Spleen (tissue), 11 donors: ENCODE results near the gene FOXL3. TPM values are rescaled to one million over a fixed set of nuclear protein-coding genes. Genes with fewer than 3 reads are reported as not detected.

Experiments used
- DNase-seq: peaks from one replicate; pipeline ENCODE4 v3.0.0-alpha.2; 2020
- H3K27ac ChIP-seq, 8 donors: fragments of 200-600 bp; sonication (generic) in 7 of 8; 1 replicate in 4 of 8; 2 replicates in 4 of 8; pipeline versions ENCODE4 v1.5.0 to v1.8.0; 2016 to 2021; ENCODE audit warnings: inconsistent platforms in 4 of 8, mild to moderate bottlenecking in 4 of 8, moderate library complexity in 1 of 8
- H3K27me3 ChIP-seq, 7 donors: fragments of 200-600 bp; sonication (generic) in 6 of 7; replicated peaks in 1 of 7; 1 replicate in 4 of 7; 2 replicates in 3 of 7; pipeline versions ENCODE4 v1.5.0 to v1.8.0; 2016 to 2021; ENCODE audit warnings: inconsistent platforms in 3 of 7, mild to moderate bottlenecking in 1 of 7
- H3K36me3 ChIP-seq, 6 donors: fragments of 200-600 bp; sonication (generic) in 5 of 6; 1 replicate in 4 of 6; 2 replicates in 2 of 6; pipeline versions ENCODE4 v1.5.0 to v1.8.0; 2016 to 2021; ENCODE audit warnings: inconsistent platforms in 2 of 6
- H3K4me1 ChIP-seq, 6 donors: fragments of 200-600 bp; sonication (generic) in 5 of 6; 1 replicate in 3 of 6; 2 replicates in 3 of 6; pipeline versions ENCODE4 v1.5.0 to v1.8.0; 2016 to 2021; ENCODE audit warnings: inconsistent platforms in 3 of 6
- H3K4me3 ChIP-seq, 8 donors: fragments of 200-600 bp; sonication (generic) in 7 of 8; 1 replicate in 4 of 8; 2 replicates in 4 of 8; pipeline versions ENCODE4 v1.5.0 to v1.8.0; 2016 to 2021; ENCODE audit warnings: inconsistent platforms in 4 of 8, mild to moderate bottlenecking in 4 of 8, moderate library complexity in 2 of 8
- H3K9me3 ChIP-seq, 8 donors: fragments of 200-600 bp; sonication (generic) in 7 of 8; 1 replicate in 4 of 8; 2 replicates in 4 of 8; pipeline versions ENCODE4 v1.5.0 to v1.8.0; 2016 to 2021; ENCODE audit warnings: inconsistent platforms in 4 of 8
- CTCF ChIP-seq, 11 experiments: fragments of 200-600 bp in 7 of 11; fragments of 450-650 bp in 4 of 11; sonication (generic) in 4 of 11; IDR thresholded peaks in 8 of 11; conservative IDR thresholded peaks in 3 of 11; 1 replicate in 7 of 11; 2 replicates in 4 of 11; pipeline versions ENCODE4 v1.4.0 to v1.8.0; 2016 to 2021; ENCODE audit warnings: antibody characterized with exemption in 11 of 11, inconsistent platforms in 4 of 11, mild to moderate bottlenecking in 1 of 11
- POLR2A ChIP-seq, 3 donors: fragments of 450-650 bp; IDR thresholded peaks; one replicate each; pipeline ENCODE4 v1.5.1; 2017; ENCODE audit warnings: antibody characterized with exemption in 3 of 3, mild to moderate bottlenecking in 1 of 3
- POLR2AphosphoS5 ChIP-seq, 3 donors: sonication (generic); formaldehyde crosslinking; IDR thresholded peaks; one replicate each; pipeline ENCODE4 v1.5.1; 2017; ENCODE audit warnings: antibody characterized with exemption in 3 of 3
- WGBS, 5 donors: extraction: QIAGEN DNeasy Blood & Tissue Kit in 3 of 5; methylation state at CpG; one replicate each; pipeline versions ENCODE4 v1.1.5 to v1.1.7; 2013 to 2018; 5-methylcytosine and 5-hydroxymethylcytosine counted together
- intact Hi-C: fragments of 100-400 bp; cut with DNase I; formaldehyde crosslinking; loops from one replicate; pipeline ENCODE4 v1.15.0; 2023; ENCODE audit warnings: low total_unique reads
- polyA plus RNA-seq, 3 donors: library from polyadenylated mRNA; stranded (reverse); fragments of 200-250 nt; gene quantifications; one replicate each; pipeline ENCODE4 v1.2.1, GENCODE V29; 2013
- total RNA-seq, 7 donors: library from RNA; depleted of rRNA in 3 of 7; stranded (reverse); fragments of >200 nt in 3 of 7; fragmentation: NEBNext Ultra II Directional in 4 of 7; extraction: Animal tissue kit (Norgen Biotek cat#: 25700) in 4 of 7; gene quantifications; one replicate each; pipeline versions ENCODE4 v1.1.0 to v1.2.1, GENCODE V29; 2016 to 2021
- donor health status: healthy with polysubstance abuse.
- donor health status: DM: no; HTN: no; CAD: no; lungs with moderate emphysema.
- donor health status: DM: no; HTN: no; CAD: no.
- donor health status: Bipolar disorder and iron deficiency.
- donor health status: healthy.
- donor health status: DM: no; HTN: no; CAD: no.
- donor health status: DM: yes; HTN: yes; CAD: no.

Gene FOXL3
- total and polyA plus RNA-seq, 10 donors = not detected

- TF ChIP-seq POLR2AphosphoS5 (IDR thresholded peaks at IDR 0.05) (no peak), POLR2A (IDR thresholded peaks at IDR 0.05) (no peak), CTCF (IDR thresholded peaks at IDR 0.05 in 8 of 11, conservative IDR thresholded peaks at IDR 0.05 in 3 of 11) (no peak)
- no peak overlapping the region for H3K27ac ChIP-seq
- H3K27me3 ChIP-seq = peaks cover 0 to 33% (median 6%) of the 10 kb centered on the region in 7 donors
- intact Hi-C loops = no loop called here
- no peaks in the 10 kb centered on the region for H3K9me3 ChIP-seq
- no peak overlapping the region for H3K4me3 ChIP-seq
- H3K36me3 ChIP-seq = no peaks in the 10 kb centered on the region
- DNase-seq = peak; percentile 51
- WGBS, 5 donors = 90 to 94% (median 90%) methylated on average over 16 of the region's 16 CpGs
- no peaks in the 10 kb centered on the region for H3K4me1 ChIP-seq
Observed at GRCh38 chr7:299628-300027, 9.7 kb downstream of the FOXL3 start.

GRCh38 chr7:300048-300447 is 10.1 kb downstream of the FOXL3 start:
- no peak for TF ChIP-seq POLR2A (IDR thresholded peaks at IDR 0.05)
- no peak for TF ChIP-seq POLR2AphosphoS5 (IDR thresholded peaks at IDR 0.05)
- TF ChIP-seq CTCF (IDR thresholded peaks at IDR 0.05 in 8 of 11, conservative IDR thresholded peaks at IDR 0.05 in 3 of 11) = no peak
- Histone ChIP-seq H3K27me3 (peaks cover 0 to 30% (median 5%) of the 10 kb centered on the region in 7 donors), H3K4me3 (no peak overlapping the region), H3K27ac (no peak overlapping the region), H3K36me3 (no peaks in the 10 kb centered on the region), H3K9me3 (no peaks in the 10 kb centered on the region), H3K4me1 (no peaks in the 10 kb centered on the region)
- peak; percentile 51 for DNase-seq
- intact Hi-C loops = no loop called here
- 83 to 90% (median 86%) methylated on average over 10 of the region's 10 CpGs for WGBS, 5 donors

GRCh38 chr7:300546-301290 is 10.7 kb downstream of the FOXL3 start:
- no peak overlapping the region for H3K27ac ChIP-seq
- no peak overlapping the region for H3K4me3 ChIP-seq
- H3K4me1 ChIP-seq = no peaks in the 10 kb centered on the region
- TF ChIP-seq POLR2A (IDR thresholded peaks at IDR 0.05) (no peak), CTCF (IDR thresholded peaks at IDR 0.05 in 8 of 11, conservative IDR thresholded peaks at IDR 0.05 in 3 of 11) (no peak), POLR2AphosphoS5 (IDR thresholded peaks at IDR 0.05) (no peak)
- H3K9me3 ChIP-seq = no peaks in the 10 kb centered on the region
- H3K27me3 ChIP-seq = peaks cover 0 to 30% (median 0%) of the 10 kb centered on the region in 7 donors
- DNase-seq = peak; percentile 55
- intact Hi-C loops = no loop called here
- no peaks in the 10 kb centered on the region for H3K36me3 ChIP-seq
- WGBS, 5 donors = 86 to 96% (median 94%) methylated on average over 10 to 13 of the region's 13 CpGs

GRCh38 chr7:301291-302053 is 11.5 kb downstream of the FOXL3 start:
- H3K27me3 ChIP-seq = peaks cover 0 to 29% (median 0%) of the 10 kb centered on the region in 7 donors
- intact Hi-C loops = no loop called here
- WGBS, 5 donors = 81 to 92% (median 84%) methylated on average over 32 to 34 of the region's 34 CpGs
- peak; percentile 61 for DNase-seq
- no peaks in the 10 kb centered on the region for H3K36me3 ChIP-seq
- H3K4me1 ChIP-seq = no peaks in the 10 kb centered on the region
- H3K27ac ChIP-seq = no peak overlapping the region
- H3K9me3 ChIP-seq = no peaks in the 10 kb centered on the region
- TF ChIP-seq POLR2A (IDR thresholded peaks at IDR 0.05) (no peak), CTCF (IDR thresholded peaks at IDR 0.05 in 8 of 11, conservative IDR thresholded peaks at IDR 0.05 in 3 of 11) (no peak), POLR2AphosphoS5 (IDR thresholded peaks at IDR 0.05) (no peak)
- no peak overlapping the region for H3K4me3 ChIP-seq
